ENCODE data around the gene RPS6KC1. TPM values are rescaled to one million over a fixed set of nuclear protein-coding genes. Genes with fewer than 3 reads are reported as not detected.

RPS6KC1 gene
- total and polyA plus RNA-seq, 2 of the 4 experiments (the other 2 are of a cell fraction) = 7.9 to 23.7 TPM

DNA sequence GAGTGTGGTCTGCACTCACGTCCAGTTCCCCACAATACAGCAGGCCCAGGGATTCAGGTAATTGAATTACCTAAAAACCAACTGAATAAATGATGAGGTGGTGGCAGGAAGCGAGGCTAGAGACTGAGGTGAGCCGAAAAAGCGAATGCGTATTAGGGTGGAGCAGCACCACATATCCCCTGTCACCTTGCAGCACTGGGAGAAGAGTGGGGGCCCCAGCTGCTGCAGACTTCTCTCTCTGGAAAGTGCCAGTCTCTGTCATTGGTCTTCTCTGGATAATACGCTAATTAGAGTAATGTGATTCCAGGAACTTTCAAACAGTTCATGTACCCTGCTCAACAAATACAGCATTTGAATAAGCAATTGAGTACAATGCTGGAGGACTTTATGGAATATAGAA is 199.0 kb downstream of the RPS6KC1 start:
- no peaks in the 10 kb centered on the region for H3K9me3 ChIP-seq (ENCODE audit: control insufficient read depth, insufficient read depth, low read length)
- intact Hi-C loops (cut with micrococcal nuclease) (no loop called here), dilution Hi-C loops (cut with HindIII; ENCODE audit: low sequenced_read_pairs, unreplicated experiment) (no loop called here), in situ Hi-C loops (cut with MboI; ENCODE audit: low sequenced_read_pairs) (no loop called here)
- H2BK15ac ChIP-seq (ENCODE audit: low read depth, low read length) = no peak overlapping the region
- H3K4me1 ChIP-seq (ENCODE audit: control insufficient read depth, insufficient read depth, low read length) = peaks cover 3% of the 10 kb centered on the region; the same call in 1 of the 2 replicates
- H3K9me1 ChIP-seq (ENCODE audit: insufficient read depth, low read length) = no peaks in the 10 kb centered on the region
- no peaks in the 10 kb centered on the region for H4K20me1 ChIP-seq (ENCODE audit: insufficient read depth, low read length)
- TF ChIP-seq CHD1 (IDR thresholded peaks at IDR 0.05; ENCODE audit: low read depth, low read length) (no peak), RCOR1 (IDR thresholded peaks at IDR 0.05; ENCODE audit: insufficient replicate concordance, low read length) (no peak), SMC3 (IDR thresholded peaks at IDR 0.05; ENCODE audit: low read depth, low read length) (no peak), POLR2A (IDR thresholded peaks at IDR 0.05; ENCODE audit: low read depth, low read length) (no peak), MXI1 (IDR thresholded peaks at IDR 0.05; ENCODE audit: borderline replicate concordance, low read depth, low read length) (no peak)
- H2AK5ac ChIP-seq (ENCODE audit: low read depth, low read length) = no peak overlapping the region
- H4K91ac ChIP-seq (ENCODE audit: insufficient read depth, low read depth, low read length) = no peak overlapping the region
- ATAC-seq (ENCODE audit: low read depth) (no peak), DNase-seq (no peak)
- POLR2A ChIA-PET (ENCODE audit: unreplicated experiment) = no interaction called here
- CTCF ChIA-PET = interaction anchor here (0.6 kb wide), 1 partner anchor 33 kb away, joined by 4 read pairs; no protein-coding TSS in a partner anchor
- WGBS, 2 experiments (ENCODE audit: extremely low coverage in 2 of 2, insufficient read length in 1 of 2) = no CpG with 5 or more reads among the region's 6 CpGs
- H3K14ac ChIP-seq (replicated peaks; ENCODE audit: low read depth, low read length) = no peak overlapping the region
- H3K18ac ChIP-seq (ENCODE audit: low read depth, low read length) = no peak overlapping the region
- H3K23ac ChIP-seq (ENCODE audit: low read depth, low read length) = no peak overlapping the region
- no peaks in the 10 kb centered on the region for H3K79me1 ChIP-seq (ENCODE audit: low read depth in 1 of 2, low read length in 2 of 2)
- no peak overlapping the region for H2BK120ac ChIP-seq (ENCODE audit: low read depth, low read length)
- H3K4me2 ChIP-seq (ENCODE audit: low read depth, low read length) = no peak overlapping the region
- no peak overlapping the region for H3K9ac ChIP-seq (ENCODE audit: low read depth, low read length)
- H2AK9ac ChIP-seq (replicated peaks; ENCODE audit: low read depth, low read length, poor library complexity) = no peak overlapping the region
- no peak overlapping the region for H2AFZ ChIP-seq (replicated peaks; ENCODE audit: low read length, poor library complexity)
- H4K8ac ChIP-seq (ENCODE audit: low read depth in 2 of 2, low read length in 2 of 2) = no peak overlapping the region
- no peak overlapping the region for H2BK5ac ChIP-seq (ENCODE audit: low read depth, low read length, poor library complexity, severe bottlenecking)
- H3K56ac ChIP-seq (ENCODE audit: extremely low read depth, insufficient read depth, low read length) = no peak overlapping the region
- no peak overlapping the region for H3K27ac ChIP-seq (ENCODE audit: insufficient read depth, low read length)
- H3K36me3 ChIP-seq (ENCODE audit: control insufficient read depth, insufficient read depth, low read length) = 0 out of 2 replicates have a peak, but pooled peaks cover 2% of the 10 kb centered on the region
- H2BK20ac ChIP-seq (ENCODE audit: low read depth, low read length) = no peak overlapping the region
- H3K4ac ChIP-seq (ENCODE audit: low read depth, low read length) = no peak overlapping the region
- BruUV-seq (replicated peaks) = no TSS peak
- H4K5ac ChIP-seq (ENCODE audit: low read depth, low read length) = no peak overlapping the region
- H3K4me3 ChIP-seq (ENCODE audit: insufficient read depth, low read depth, low read length) = no peak overlapping the region
- H3K27me3 ChIP-seq (ENCODE audit: control insufficient read depth, insufficient read depth, low read length) = no peaks in the 10 kb centered on the region
